Left cardiac atrium (tissue), 4 donors: ENCODE measurements around the gene ATXN2. TPM values are rescaled to one million over a fixed set of nuclear protein-coding genes. Genes with fewer than 3 reads are reported as not detected.
A peak's percentile ranks its signal among the peaks of the same experiment; 100 is the strongest.

ENCODE experiments used
- ATAC-seq, 2 donors: fragments of 200-7000 bp; cut with Tn5 transposase; one replicate each; pipeline ENCODE4 v1.9.1; 2020; ENCODE audit warnings: mild to moderate bottlenecking in 2 of 2, moderate library complexity in 2 of 2
- DNase-seq: peaks from one replicate; pipeline ENCODE4 v3.0.0-alpha.2; 2020
- intact Hi-C, 2 donors: fragments of 100-400 bp; cut with DNase I; formaldehyde crosslinking; loops; one replicate each; pipeline versions ENCODE4 v1.14.1 to v1.15.1; 2022 to 2023
- total RNA-seq, 2 donors: library from RNA; stranded (reverse); fragmentation: NEBNext Ultra II Directional; extraction: Animal tissue kit (Norgen Biotek cat#: 25700); gene quantifications; one replicate each; pipeline ENCODE4 v1.2.1, GENCODE V29; 2021
- donor health status: DM: no; HTN: yes; CAD: no.
- donor health status: DM: no; HTN: yes; CAD: no; lungs with severe emphysema.
- donor health status: DM: yes; HTN: yes; CAD: no.
- donor health status: Dilated cardiomyopathy.

ATXN2 gene
- total RNA-seq, 2 donors from 2014 or later: 43.7 to 54.0 TPM

DNA sequence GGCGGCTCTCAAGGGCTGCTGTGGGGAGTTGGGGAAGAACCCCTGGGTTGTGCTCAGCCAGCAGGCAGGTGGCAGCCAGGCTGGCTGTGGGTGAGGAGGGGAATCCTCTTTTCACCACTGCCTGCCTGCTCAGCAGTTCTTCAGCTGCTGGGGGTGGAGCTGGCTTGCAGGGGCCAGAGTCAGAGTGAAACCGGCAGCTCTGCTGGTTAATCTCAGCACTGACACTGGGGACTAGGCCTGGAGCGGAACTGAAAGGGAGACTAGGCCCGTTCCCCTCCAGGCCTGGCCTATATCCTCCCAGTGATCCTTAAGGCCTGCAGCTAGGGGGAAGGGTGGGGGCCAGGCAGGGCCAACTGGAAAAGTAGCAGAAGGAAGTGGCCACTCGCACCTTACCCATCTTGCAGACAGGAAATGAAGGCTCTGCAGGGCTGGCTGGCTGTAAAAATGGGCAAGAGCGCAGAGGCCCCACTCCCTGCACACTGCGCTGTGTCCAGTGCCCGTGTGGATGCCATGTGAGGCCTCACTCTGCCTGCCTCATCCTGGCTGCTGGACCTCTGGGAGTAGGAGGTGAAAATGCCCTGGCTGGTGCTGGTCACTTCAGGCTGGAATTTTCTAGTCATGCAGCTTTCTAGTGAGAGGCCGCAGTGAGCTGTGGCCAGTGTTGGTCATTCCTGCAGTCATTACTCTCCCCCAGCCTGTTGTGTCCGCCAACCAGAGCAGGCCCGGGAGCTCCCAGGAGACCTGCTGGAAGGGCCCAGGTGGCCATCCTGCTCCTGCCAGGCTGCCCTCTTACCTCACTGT is 154.0 kb downstream of the ATXN2 start:
- intact Hi-C loops: no loop called here
- DNase-seq: peak; percentile 73
- peak; percentile 73 to 76 for ATAC-seq

DNA sequence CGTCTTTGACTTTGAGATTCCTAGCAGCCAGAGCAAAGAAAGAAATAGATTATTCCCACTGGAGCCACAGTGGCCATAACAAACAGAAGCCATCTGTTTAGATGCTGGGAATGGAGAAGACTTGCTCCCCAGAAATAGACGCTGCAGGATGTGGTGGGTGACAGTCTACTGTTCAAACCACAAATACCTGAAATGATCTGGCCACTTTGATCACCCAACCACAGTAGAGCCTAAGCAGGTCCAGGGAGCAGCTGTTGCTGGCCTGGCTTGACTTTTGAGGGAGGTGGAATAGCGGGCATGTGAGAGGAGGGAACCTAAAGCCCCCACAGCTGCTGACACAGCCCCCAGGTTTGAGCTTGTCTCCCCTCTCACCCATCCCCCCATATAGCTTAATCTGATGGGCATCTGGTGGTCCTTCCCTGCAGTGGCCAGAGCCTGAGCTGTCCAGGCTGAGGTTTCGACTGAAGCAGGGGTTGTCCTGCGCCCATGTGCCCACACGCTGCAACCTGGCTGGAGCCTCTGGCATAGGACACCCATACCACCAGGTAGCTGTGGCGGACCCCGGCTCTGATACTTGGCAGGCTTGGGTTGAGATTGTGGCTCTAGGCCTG is 154.7 kb downstream of the ATXN2 start:
- intact Hi-C loops: no loop called here
- no peak for DNase-seq
- ATAC-seq: no peak

DNA sequence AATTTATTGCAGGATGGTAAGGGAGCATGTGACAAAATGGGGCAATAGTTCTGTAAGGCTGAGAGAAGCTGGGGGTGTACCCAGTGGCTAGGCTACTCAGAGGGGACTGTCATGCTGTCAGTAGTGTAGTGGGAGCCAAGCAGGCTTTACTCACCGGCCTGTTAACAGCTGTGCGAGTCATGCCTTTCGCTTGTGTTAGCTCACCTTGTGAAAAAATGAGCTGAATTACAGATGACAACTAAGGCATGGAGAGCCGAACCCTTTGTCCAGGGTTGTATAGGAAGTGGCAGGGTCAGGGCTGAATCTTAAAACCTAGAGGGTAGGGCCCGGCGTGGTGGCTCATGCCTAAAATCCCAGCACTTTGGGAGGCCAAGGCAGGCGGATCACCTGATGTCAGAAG is 155.5 kb downstream of the ATXN2 start:
- ATAC-seq (no peak), DNase-seq (no peak)
- intact Hi-C loops: no loop called here

DNA sequence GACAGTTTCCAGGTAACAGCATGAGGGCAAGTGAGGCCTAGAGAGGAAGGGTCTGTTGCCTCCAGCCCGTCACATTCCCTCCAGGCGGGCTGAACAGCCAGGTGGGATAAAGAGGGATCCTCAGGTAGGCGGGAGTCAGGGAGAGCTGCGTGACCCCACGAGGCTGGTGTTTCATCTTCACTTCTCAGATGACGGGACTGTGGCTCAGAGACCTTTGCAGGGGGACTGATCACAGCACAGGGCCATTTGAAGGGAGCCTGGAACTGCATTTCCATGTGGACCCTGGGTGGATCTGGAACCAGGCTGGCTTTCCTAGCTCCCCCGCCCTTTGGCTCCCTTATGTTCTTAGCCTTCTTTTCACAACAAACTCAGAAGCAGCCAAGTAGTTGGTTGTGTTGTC is 156.0 kb downstream of the ATXN2 start:
- no peak for ATAC-seq
- intact Hi-C loops: no loop called here
- DNase-seq: no peak

DNA sequence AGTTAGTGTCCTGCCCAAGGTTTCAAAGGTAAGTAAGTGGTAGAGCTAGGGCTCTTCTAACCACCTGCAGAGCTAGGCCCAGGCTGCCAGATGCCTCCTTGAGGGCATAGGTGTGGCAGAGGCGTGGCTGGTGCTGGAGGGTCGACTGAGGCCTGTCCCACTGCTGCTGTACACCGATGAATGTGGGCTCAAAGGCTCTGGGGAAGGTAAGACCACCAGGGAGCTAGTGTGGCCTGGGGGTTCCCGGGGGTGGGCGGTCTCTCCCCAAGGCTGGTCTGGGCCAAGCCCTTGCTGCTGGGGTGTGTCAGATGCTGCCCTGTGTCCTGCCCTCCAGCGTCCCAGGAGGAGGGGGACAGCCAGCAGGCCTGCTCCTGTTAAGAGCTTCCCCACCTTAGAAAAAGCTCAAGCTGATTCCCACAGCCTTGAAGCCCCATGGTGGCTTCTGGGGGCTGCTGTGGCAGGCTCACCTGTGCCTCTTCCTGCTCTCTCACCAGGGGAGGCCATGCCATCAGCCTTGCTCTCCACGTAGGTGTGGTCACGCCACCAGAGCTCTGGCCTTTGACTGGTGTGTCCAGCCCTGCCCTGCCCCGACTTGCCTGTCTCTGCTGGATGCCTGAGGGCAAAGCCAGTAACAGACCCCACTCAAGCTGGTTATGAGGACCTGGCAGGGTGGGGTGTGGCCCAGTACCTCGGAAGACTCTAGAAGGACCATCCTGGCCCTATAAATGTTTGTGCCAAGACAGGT is 156.6 kb downstream of the ATXN2 start:
- intact Hi-C loops: no loop called here
- ATAC-seq (no peak), DNase-seq (no peak)

DNA sequence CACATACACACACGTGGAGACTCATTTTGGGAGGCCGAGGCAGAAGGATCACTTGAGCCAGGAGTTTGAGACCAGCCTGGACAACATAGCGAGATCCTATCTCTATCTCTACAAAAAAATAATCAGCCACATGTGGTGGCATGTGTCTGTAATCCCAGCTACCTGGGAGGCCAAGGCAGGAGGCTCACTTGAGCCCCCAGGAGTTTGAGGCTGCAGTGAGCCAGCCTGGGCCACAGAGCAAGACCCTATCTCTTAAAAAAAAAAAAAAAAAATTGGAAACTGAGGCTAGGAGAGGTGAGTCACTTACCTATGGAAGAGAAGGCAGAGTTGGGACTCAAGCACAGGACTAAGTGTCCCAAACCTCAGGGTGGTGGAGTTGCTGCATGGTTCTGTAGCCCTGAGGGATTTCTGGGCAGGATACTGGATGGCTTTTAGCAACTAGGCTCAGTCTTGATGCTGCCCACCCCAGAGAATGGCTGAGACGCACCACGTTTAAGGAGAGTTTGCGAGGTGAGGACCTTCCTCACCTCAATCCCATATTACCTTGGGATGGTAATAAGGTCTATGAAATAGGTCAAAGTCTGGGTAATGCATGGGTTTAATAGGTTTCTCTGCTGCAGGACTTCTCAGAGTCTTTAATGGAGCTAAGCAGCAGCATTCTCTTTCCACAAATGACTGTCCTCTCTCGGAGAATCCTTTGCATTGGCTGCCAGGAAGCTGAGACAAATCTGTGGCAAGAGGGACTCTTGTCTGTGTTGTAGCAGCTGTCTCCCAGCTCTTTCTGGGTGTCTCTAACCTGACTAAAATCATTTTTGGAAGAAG is 157.8 kb downstream of the ATXN2 start:
- intact Hi-C loops: no loop called here
- ATAC-seq: no peak
- DNase-seq: no peak

DNA sequence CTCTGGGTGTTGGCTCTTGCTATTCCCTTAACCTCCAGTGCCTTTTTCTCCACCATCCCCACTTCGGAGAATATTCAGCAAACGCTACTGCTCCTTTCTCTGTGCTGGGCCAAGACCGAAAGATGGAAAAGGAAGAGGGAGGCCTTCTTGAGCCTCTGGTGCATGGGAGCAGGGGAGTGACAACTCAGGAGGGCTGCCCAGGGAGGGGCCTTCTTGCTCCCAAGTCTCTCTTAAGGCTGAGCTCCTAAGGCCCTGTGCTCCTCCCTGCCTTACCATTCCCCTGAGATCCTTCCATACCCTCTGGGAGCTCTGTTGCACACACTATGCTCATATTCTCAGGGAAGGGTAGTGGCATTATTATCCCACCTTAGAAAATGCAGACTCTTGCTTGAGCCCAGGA is 158.5 kb downstream of the ATXN2 start:
- ATAC-seq: no peak
- intact Hi-C loops: no loop called here
- no peak for DNase-seq

DNA sequence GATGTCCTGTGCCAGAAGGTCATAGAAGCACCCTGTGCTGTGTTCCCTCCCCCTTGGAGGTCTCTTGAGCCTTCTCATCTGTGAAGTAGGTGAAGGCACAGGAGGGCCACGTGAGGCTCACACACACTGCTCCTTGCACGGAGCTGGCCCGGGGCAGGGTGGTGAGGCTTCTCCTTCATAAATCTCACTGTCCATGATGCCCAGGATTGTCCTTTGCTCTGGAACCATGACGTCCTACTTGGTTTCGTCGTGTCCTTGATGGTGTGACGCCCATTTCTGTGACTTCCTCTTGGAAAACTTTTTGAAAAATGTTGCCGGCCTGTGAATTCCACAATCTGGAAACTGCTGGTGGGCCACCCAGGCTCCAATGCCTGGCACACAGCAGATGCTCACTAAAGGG is 159.0 kb downstream of the ATXN2 start:
- DNase-seq (no peak), ATAC-seq (no peak)
- intact Hi-C loops: no loop called here

DNA sequence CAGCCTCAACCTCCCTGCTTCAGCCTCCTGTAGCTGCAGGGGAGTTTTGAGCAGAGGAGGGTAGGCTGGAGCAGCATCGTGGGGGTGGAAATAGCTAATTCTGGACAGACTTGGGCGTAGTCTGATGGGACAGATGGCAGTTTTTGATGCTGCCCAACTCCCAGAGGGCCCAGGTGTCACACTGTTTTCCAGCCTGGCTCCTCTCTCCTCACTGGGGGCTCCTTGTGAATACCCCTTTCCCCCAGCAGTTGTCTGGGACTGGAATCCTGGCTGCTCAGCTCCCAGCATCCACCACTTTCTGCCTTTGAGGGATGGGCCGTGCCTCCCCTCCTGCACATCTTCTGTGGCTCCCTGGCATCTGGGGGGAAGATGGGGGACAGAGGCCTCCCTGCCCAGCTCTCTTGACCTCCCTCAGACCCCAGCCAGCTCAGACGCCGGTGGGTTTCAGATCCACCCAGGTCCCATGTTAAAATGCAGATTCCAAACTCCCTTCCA is 159.4 kb downstream of the ATXN2 start:
- DNase-seq: no peak
- intact Hi-C loops: no loop called here
- ATAC-seq: no peak

DNA sequence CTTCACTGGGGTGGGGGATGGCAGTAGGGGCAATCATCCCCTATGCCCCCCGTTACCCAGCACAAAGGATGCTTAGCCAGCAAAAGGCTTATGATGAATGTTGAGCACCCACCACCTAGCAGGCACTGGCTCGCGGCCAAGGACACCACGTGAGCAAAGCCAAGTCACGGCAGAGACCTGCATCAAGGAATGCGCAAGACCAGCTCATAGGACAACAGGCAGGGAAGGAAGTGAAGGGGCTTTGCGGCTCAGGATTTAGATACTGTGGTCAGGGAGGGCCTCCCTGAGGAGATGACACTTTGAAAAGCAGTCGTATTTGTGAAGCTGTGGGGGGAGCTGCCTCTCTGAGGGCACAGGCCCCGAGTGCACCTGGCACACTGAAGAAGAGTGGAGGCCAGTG is 160.6 kb downstream of the ATXN2 start:
- intact Hi-C loops: no loop called here
- DNase-seq (no peak), ATAC-seq (no peak)

DNA sequence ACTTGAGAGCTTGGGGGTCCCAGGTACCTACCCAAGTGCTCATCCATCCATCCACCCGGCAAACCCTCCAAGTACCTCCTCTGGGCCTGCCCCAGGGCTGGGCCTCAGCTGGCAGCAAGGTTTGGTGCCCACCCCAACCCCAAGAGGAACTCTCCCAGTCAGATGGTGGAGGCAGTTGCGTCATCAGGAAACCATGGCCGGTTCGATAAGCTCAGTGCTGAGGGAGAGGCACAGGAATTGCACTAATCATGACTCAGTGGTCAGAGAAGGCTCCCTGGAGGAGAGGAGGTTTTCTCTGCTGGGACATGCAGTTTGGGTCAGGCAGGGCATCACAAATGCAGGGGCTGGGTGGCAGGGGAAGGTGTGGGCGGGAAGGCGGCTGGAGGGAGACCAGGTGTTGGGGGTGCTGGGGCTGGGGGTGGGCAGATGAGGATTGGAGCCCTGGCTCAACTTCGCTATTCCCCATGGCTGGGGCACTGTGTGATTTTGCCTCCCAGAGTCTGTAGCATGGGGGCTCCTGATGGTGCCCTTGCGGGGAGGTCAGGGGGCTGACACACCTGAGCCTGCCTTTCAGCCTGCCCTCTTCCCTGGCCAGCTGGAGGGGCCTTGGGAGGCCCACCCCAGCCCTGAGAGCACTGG is 161.2 kb downstream of the ATXN2 start:
- ATAC-seq (peak; percentile 22 to 38), DNase-seq (peak; percentile 84)
- intact Hi-C loops: no loop called here

DNA sequence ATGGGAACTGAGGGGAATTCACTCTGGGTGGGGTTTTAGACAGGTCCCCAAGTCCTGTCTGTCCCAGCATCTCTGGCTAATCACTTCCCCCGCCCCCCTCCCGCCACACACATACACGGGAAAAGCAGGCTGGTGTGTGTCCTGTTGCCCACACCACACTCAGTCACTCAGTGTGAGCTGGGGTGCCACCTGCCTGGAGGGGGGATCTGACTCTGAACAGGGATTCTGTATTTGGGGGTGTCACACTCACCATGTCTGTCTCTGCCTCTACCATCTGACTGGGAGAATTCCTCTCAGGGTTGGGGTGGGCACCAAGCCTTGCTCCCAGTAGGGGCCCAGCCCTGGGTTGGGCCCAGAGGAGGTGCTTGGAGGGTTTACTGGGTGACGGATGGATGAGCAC is 162.3 kb downstream of the ATXN2 start:
- no peak for ATAC-seq
- intact Hi-C loops: no loop called here
- DNase-seq: no peak

DNA sequence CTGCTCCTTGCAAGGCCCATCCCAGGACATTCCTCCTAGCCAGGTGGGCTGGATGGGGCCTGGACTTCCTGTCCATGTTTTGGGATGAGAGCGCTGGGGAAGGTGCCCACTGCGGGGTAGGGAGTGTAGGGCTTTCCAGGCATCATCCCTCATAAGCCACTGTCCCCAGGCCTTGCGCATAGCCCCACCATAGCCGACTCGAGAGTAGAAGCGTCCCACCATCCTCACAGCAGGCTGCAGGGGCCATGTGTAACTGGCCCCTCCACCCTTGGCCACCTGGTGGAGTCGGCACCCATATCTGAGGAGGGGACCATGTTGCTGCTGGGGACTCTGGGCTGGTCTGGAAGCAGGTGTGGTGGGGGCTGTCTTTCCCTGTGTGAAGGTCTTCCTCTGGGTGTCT is 162.8 kb downstream of the ATXN2 start:
- intact Hi-C loops: no loop called here
- ATAC-seq: no peak
- no peak for DNase-seq

DNA sequence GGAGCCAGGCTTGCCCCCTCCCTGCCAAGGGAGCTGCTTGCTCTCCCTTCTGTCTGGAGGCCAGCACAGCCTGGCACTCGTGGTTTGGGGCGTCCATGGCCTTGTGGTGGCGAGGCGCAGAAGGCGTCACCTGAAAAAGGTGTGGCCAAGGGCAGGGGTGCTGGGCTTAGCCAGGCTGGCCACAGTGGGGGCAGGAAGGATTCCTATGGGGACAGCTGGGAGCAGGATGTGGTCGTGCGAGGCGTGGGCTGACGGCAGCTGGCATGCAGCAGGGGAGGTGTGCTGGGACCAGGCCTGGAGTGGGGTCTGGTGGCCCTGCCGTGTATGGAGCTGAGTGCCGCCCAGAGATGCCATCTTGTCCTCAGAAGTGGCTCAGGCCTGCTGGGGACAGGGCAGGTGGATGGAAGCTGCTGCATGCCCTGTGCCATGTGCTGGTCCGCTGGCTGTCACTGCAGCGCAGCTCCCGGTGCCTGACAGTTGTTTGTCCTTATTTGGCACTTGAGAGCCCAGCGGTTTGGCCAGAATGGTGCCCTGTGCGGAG is 163.4 kb downstream of the ATXN2 start:
- intact Hi-C loops: no loop called here
- no peak for ATAC-seq
- DNase-seq: no peak

DNA sequence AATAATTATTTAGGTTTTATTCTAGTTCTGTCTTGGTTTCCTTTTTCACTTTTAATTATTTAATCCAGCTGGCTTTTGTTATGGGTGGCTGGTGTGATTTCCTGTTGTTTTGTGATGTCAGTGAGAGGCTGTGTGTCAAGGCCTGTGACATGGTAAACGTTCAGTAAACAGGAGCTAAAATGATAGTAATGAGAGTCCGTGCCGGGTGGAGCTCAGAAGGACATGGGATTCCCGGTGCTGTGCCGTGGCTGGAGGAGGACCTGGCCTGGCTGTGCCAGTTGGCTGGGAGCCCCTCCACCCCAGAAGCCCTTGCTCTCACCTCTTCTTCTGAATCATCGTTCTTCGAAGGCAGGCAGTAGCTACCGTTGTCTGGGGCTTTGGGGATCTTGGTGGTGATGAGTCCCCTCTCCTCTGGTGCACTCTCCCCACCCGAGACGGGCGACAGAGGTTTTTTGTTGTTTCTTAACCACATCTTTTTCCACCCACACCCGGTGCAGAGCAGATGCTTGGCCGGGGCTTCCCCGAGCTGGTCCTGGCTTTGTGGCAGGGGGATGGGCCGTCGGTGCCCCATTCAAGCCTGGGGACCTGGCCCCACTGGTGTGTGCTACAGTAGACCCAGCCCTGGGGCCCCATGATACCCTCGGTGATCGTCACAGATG is 164.3 kb downstream of the ATXN2 start:
- DNase-seq: peak; percentile 75
- ATAC-seq: peak; percentile 33 to 75
- intact Hi-C loops: no loop called here

DNA sequence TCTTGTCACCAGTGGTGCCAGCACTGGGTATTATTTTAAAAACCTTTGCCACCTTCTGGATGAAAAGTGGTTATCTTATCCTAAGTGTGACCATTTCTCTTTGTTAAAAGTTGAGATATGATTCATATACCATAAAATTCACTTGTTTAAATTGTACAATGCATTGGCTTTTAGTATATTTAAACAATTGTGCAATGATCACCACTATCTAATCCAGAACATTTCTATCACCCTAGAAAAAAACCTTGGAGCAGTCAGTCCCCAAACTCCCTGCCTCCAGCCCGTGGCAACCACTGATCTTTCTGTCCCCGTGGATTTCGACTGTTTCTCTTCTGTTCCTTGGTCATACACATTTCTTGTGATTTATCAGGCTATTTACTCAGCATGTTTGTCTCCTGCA is 165.1 kb downstream of the ATXN2 start:
- no peak for ATAC-seq
- intact Hi-C loops: no loop called here
- DNase-seq: no peak

DNA sequence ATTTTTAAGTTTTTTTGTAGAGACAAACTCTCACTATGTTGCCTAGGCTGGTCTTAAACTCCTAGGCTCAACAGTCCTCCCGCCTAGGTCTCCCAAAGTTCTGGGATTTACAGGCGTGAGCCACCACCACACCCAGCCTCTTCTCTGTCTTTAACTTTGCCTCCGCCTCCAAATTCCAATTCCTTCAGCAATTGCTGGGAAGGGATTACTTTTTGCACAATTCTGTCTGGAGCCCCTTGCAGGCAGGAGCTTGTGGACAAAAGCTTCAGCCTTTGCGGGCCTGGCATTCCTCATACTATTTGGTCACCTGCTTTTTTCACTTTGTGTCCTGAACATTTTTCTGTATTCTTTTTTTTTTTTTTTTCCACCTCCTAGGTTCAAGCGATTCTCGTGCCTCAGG is 167.3 kb downstream of the ATXN2 start:
- ATAC-seq (no peak), DNase-seq (no peak)
- intact Hi-C loops: no loop called here
